IMR-90 (cell line): ENCODE results near the gene NTN4. TPM values are rescaled to one million over a fixed set of nuclear protein-coding genes. Genes with fewer than 3 reads are reported as not detected.

Experiments used
- ATAC-seq: fragments of 200-7000 bp; cut with Tn5 transposase; 2 replicates; pipeline ENCODE4 v1.9.1; 2020; ENCODE audit warnings: low read depth, mild to moderate bottlenecking, moderate library complexity
- BruUV-seq: library from RNA; stranded (reverse); fragments of 400-500 nt; replicated peaks from 2 replicates; lab custom pipeline; 2021; lab: Mats Ljungman, UMichigan
- CTCF ChIA-PET: fragments of 300-600 bp; formaldehyde crosslinking; extraction: SDS; loops from one replicate; lab custom pipeline; 2021; ENCODE audit warnings: antibody characterized with exemption; lab: Yijun Ruan, JAX
- POLR2A ChIA-PET: fragments of 300-600 bp; sonication (Branson Sonifier 250); formaldehyde crosslinking; loops from one replicate; lab custom pipeline; 2022; ENCODE audit warnings: antibody characterized with exemption; ENCODE audit not compliant: unreplicated experiment; lab: Charles Lee
- DNase-seq: peaks from one replicate; pipeline ENCODE4 v3.0.0; 2013
- H2AFZ ChIP-seq: replicated peaks from 2 replicates; pipeline ENCODE3; 2013; ENCODE audit warnings: low read length, mild to moderate bottlenecking; ENCODE audit not compliant: poor library complexity
- H2AK5ac ChIP-seq: 2 replicates; pipeline ENCODE4 v1.6.1; 2013; ENCODE audit warnings: low read depth, low read length, inconsistent platforms
- H2AK9ac ChIP-seq: replicated peaks from 2 replicates; pipeline ENCODE3; 2013; ENCODE audit warnings: mild to moderate bottlenecking, low read depth, low read length, moderate library complexity; ENCODE audit not compliant: poor library complexity
- H2BK120ac ChIP-seq: 2 replicates; pipeline ENCODE4 v1.6.1; 2013; ENCODE audit warnings: low read depth, low read length, inconsistent platforms
- H2BK15ac ChIP-seq: 3 replicates; pipeline ENCODE4 v1.6.1; 2013; ENCODE audit warnings: low read depth, low read length, inconsistent platforms
- H2BK20ac ChIP-seq: 2 replicates; pipeline ENCODE4 v1.6.1; 2013; ENCODE audit warnings: low read depth, mild to moderate bottlenecking, inconsistent platforms, low read length, moderate library complexity
- H2BK5ac ChIP-seq: 2 replicates; pipeline ENCODE4 v1.6.1; 2013; ENCODE audit warnings: mild to moderate bottlenecking, low read depth, low read length, inconsistent platforms; ENCODE audit not compliant: poor library complexity, severe bottlenecking
- H3K14ac ChIP-seq: replicated peaks from 2 replicates; pipeline ENCODE4 v1.6.1; 2013; ENCODE audit warnings: low read depth, low read length, inconsistent platforms
- H3K18ac ChIP-seq: 2 replicates; pipeline ENCODE4 v1.6.1; 2013; ENCODE audit warnings: low read depth, low read length, control low read depth
- H3K23ac ChIP-seq: 2 replicates; pipeline ENCODE4 v1.6.1; 2013; ENCODE audit warnings: low read depth, low read length, inconsistent platforms
- H3K27ac ChIP-seq: 2 replicates; pipeline ENCODE4 v1.5.1; 2013; ENCODE audit warnings: mild to moderate bottlenecking, control low read depth, low read length; ENCODE audit not compliant: insufficient read depth
- H3K27me3 ChIP-seq: 2 replicates; pipeline ENCODE4 v1.6.1; 2013; ENCODE audit warnings: low read length; ENCODE audit not compliant: control insufficient read depth, insufficient read depth
- H3K36me3 ChIP-seq: 2 replicates; pipeline ENCODE4 v1.6.1; 2013; ENCODE audit warnings: low read length, mixed read lengths; ENCODE audit not compliant: control insufficient read depth, insufficient read depth
- H3K4ac ChIP-seq: 2 replicates; pipeline ENCODE4 v1.6.1; 2013; ENCODE audit warnings: low read depth, low read length, inconsistent platforms
- H3K4me1 ChIP-seq: 2 replicates; pipeline ENCODE4 v1.6.1; 2013; ENCODE audit warnings: low read length, mixed read lengths; ENCODE audit not compliant: control insufficient read depth, insufficient read depth
- H3K4me2 ChIP-seq: 2 replicates; pipeline ENCODE4 v1.6.1; 2013; ENCODE audit warnings: low read depth, mild to moderate bottlenecking, control low read depth, low read length, moderate library complexity
- H3K4me3 ChIP-seq: 2 replicates; pipeline ENCODE4 v1.5.1; 2013; ENCODE audit warnings: low read depth, mild to moderate bottlenecking, control low read depth, low read length, moderate library complexity; ENCODE audit not compliant: insufficient read depth
- H3K56ac ChIP-seq: 2 replicates; pipeline ENCODE4 v1.6.1; 2013; ENCODE audit warnings: low read length, inconsistent platforms; ENCODE audit not compliant: insufficient read depth; ENCODE audit errors: extremely low read depth
- H3K79me1 ChIP-seq, 2 experiments: 2 replicates each; pipeline ENCODE4 v1.6.1; 2013; ENCODE audit warnings: low read length in 2 of 2, inconsistent platforms in 1 of 2, low read depth in 1 of 2
- H3K9ac ChIP-seq: 2 replicates; pipeline ENCODE4 v1.6.1; 2013; ENCODE audit warnings: low read depth, low read length, control low read depth
- H3K9me1 ChIP-seq: 2 replicates; pipeline ENCODE4 v1.6.1; 2013; ENCODE audit warnings: low read length, inconsistent platforms; ENCODE audit not compliant: insufficient read depth
- H3K9me3 ChIP-seq: 2 replicates; pipeline ENCODE4 v1.6.1; 2013; ENCODE audit warnings: low read length; ENCODE audit not compliant: control insufficient read depth, insufficient read depth
- H4K20me1 ChIP-seq: 2 replicates; pipeline ENCODE4 v1.6.1; 2013; ENCODE audit warnings: low read length, inconsistent platforms; ENCODE audit not compliant: insufficient read depth
- H4K5ac ChIP-seq: 2 replicates; pipeline ENCODE4 v1.6.1; 2013; ENCODE audit warnings: mild to moderate bottlenecking, low read depth, low read length, control low read depth
- H4K8ac ChIP-seq, 2 experiments: 2 replicates each; pipeline ENCODE4 v1.6.1; 2013; ENCODE audit warnings: low read depth in 2 of 2, low read length in 2 of 2, control low read depth in 1 of 2, inconsistent platforms in 1 of 2
- H4K91ac ChIP-seq: 2 replicates; pipeline ENCODE4 v1.6.1; 2013; ENCODE audit warnings: low read depth, low read length, inconsistent platforms; ENCODE audit not compliant: insufficient read depth
- BHLHE40 ChIP-seq: fragments of 150-350 bp; IDR thresholded peaks from 2 replicates; pipeline ENCODE4 v1.6.1; 2016; ENCODE audit warnings: mild to moderate bottlenecking, low read depth, low read length
- CEBPB ChIP-seq: IDR thresholded peaks from 2 replicates; pipeline ENCODE4 v1.6.1; 2012; ENCODE audit warnings: low read depth, low read length, improper control_type of control experiment
- CTCF ChIP-seq: conservative IDR thresholded peaks from 2 replicates; pipeline ENCODE4 v1.5.1; 2012; ENCODE audit warnings: mild to moderate bottlenecking, low read depth, low read length, improper control_type of control experiment
- FOS ChIP-seq: fragments of 150-350 bp; IDR thresholded peaks from 2 replicates; pipeline ENCODE4 v1.6.1; 2016; ENCODE audit warnings: low read depth, low read length
- MAFK ChIP-seq: IDR thresholded peaks from 2 replicates; pipeline ENCODE4 v1.6.1; 2012; ENCODE audit warnings: low read depth, low read length, improper control_type of control experiment
- MAZ ChIP-seq: IDR thresholded peaks from 2 replicates; pipeline ENCODE4 v1.6.1; 2012; ENCODE audit warnings: low read depth, mild to moderate bottlenecking, low read length, improper control_type of control experiment, moderate library complexity, borderline replicate concordance
- MXI1 ChIP-seq: IDR thresholded peaks from 2 replicates; pipeline ENCODE4 v1.6.1; 2012; ENCODE audit warnings: low read depth, mild to moderate bottlenecking, low read length, moderate library complexity, borderline replicate concordance
- NFE2L2 ChIP-seq: fragments of 150-350 bp; IDR thresholded peaks from 2 replicates; pipeline ENCODE4 v1.6.1; 2016; ENCODE audit warnings: low read depth, mild to moderate bottlenecking, low read length
- POLR2A ChIP-seq: IDR thresholded peaks from 2 replicates; pipeline ENCODE4 v1.6.1; 2012; ENCODE audit warnings: mild to moderate bottlenecking, low read depth, low read length
- RAD21 ChIP-seq: IDR thresholded peaks from 2 replicates; pipeline ENCODE4 v1.6.1; 2012; ENCODE audit warnings: low read length, improper control_type of control experiment
- RCOR1 ChIP-seq: IDR thresholded peaks from 2 replicates; pipeline ENCODE4 v1.6.1; 2012; ENCODE audit warnings: mild to moderate bottlenecking, low read length, improper control_type of control experiment; ENCODE audit not compliant: insufficient replicate concordance
- RFX5 ChIP-seq: IDR thresholded peaks from 2 replicates; pipeline ENCODE4 v1.8.0; 2012; ENCODE audit warnings: low read depth, mild to moderate bottlenecking, low read length, moderate library complexity
- USF2 ChIP-seq: fragments of 150-350 bp; IDR thresholded peaks from 2 replicates; pipeline ENCODE4 v1.6.1; 2017; ENCODE audit warnings: mild to moderate bottlenecking, antibody characterized with exemption, low read length, low read depth
- WGBS, 2 experiments: methylation state at CpG; one replicate each; pipeline versions ENCODE4 v1.1.5 to v1.1.7; 2013; ENCODE audit warnings: missing lambda C conversion rate in 2 of 2; ENCODE audit not compliant: insufficient read length in 1 of 2; ENCODE audit errors: extremely low coverage in 2 of 2; 5-methylcytosine and 5-hydroxymethylcytosine counted together
- dilution Hi-C: fragments of 300-500 bp; cut with HindIII; formaldehyde crosslinking; loops from one replicate; pipeline ENCODE4 v1.14.3; 2018; ENCODE audit warnings: low sequenced_read_pairs; ENCODE audit not compliant: unreplicated experiment
- in situ Hi-C: fragments of 300-500 bp; cut with MboI; formaldehyde crosslinking; loops from 3 replicates; pipeline ENCODE4 v1.14.3; 2019; ENCODE audit warnings: low sequenced_read_pairs, inconsistent platforms, mixed read lengths
- intact Hi-C: fragments of 100-400 bp; cut with micrococcal nuclease; formaldehyde crosslinking; loops from 2 replicates; pipeline ENCODE4 v1.10.0; 2022
- polyA plus RNA-seq, 3 experiments: library from polyadenylated mRNA; depleted of rRNA; stranded (reverse); fragments of >200 nt; gene quantifications; 2 replicates each; pipeline ENCODE4 v1.2.3, GENCODE V29; 2012; ENCODE audit warnings: low replicate concordance in 1 of 3
- total RNA-seq: library from RNA; depleted of rRNA; stranded (reverse); fragments of >200 nt; gene quantifications from 2 replicates; pipeline ENCODE4 v1.2.3, GENCODE V29; 2012

Gene NTN4
- total and polyA plus RNA-seq, 2 of the 4 experiments (the other 2 are of a cell fraction): 54.6 to 56.6 TPM

- no peak for TF ChIP-seq FOS
- TF ChIP-seq RCOR1: no peak
These were observed 91.0 kb downstream of the NTN4 start (continued) for GRCh38 chr12:95699579-95699978.

GRCh38 chr12:95694136-95694535 lies 96.4 kb downstream of the NTN4 start:
- in situ Hi-C loops: no loop called here
- BruUV-seq: no TSS peak
- Histone ChIP-seq H3K4me2 (no peak overlapping the region), H2AFZ (no peak overlapping the region), H3K4ac (no peak overlapping the region), H3K9me3 (no peaks in the 10 kb centered on the region), H3K4me3 (no peak overlapping the region), H3K23ac (no peak overlapping the region), H3K79me1 (no peaks in the 10 kb centered on the region; a peak in 1 of 4 replicates), H4K91ac (no peak overlapping the region), H2BK15ac (no peak overlapping the region), H4K5ac (no peak overlapping the region), H3K36me3 (peaks cover 4% of the 10 kb centered on the region; the same call in 1 of the 2 replicates), H3K9ac (no peak overlapping the region), H2AK9ac (no peak overlapping the region), H3K4me1 (peaks cover 1% of the 10 kb centered on the region; the same call in 1 of the 2 replicates), H2BK120ac (no peak overlapping the region), H2BK20ac (no peak overlapping the region), H4K8ac (no peak overlapping the region), H3K9me1 (no peaks in the 10 kb centered on the region), H3K56ac (no peak overlapping the region), H3K27me3 (no peaks in the 10 kb centered on the region), H2BK5ac (no peak overlapping the region), H2AK5ac (no peak overlapping the region), H3K18ac (no peak overlapping the region), H4K20me1 (no peaks in the 10 kb centered on the region), H3K14ac (no peak overlapping the region), H3K27ac (no peak overlapping the region)
- ChIA-PET CTCF (no interaction called here), POLR2A (no interaction called here)
- WGBS, 2 experiments: no CpG with 5 or more reads among the region's 9 CpGs
- intact Hi-C loops: no loop called here
- TF ChIP-seq MAZ: no peak
- TF ChIP-seq CEBPB: no peak
- no peak for TF ChIP-seq NFE2L2
- TF ChIP-seq FOS: no peak
- TF ChIP-seq USF2: no peak
- TF ChIP-seq MXI1: no peak
- no peak for TF ChIP-seq RAD21
- TF ChIP-seq MAFK: no peak
- TF ChIP-seq POLR2A: no peak
- TF ChIP-seq BHLHE40: no peak
- no peak for TF ChIP-seq RFX5
- TF ChIP-seq CTCF: no peak
- dilution Hi-C loops: no loop called here
- DNase-seq (no peak), ATAC-seq (no peak)
